Measurements from ENCODE around the gene CBY1. TPM values are rescaled to one million over a fixed set of nuclear protein-coding genes. Genes with fewer than 3 reads are reported as not detected.
"Not testable (repeated sequence)": the region's sequence is repeated elsewhere in the genome, so short reads cannot be mapped to it uniquely, and the experiment has no call there.

CBY1 gene
- total and polyA plus RNA-seq, 4 experiments from 2014 or later: 3.8 to 35.2 (median 20.4) TPM

GRCh38 chr22:38613588-38613987 lies 42.9 kb upstream of the CBY1 start:
- H3K36me3 ChIP-seq (ENCODE audit: insufficient read depth, low read length): no peaks in the 10 kb centered on the region
- DNase-seq: no peak
- H3K4me3 Mint-ChIP-seq: no peak overlapping the region
- H3K4me1 Mint-ChIP-seq: no peaks in the 10 kb centered on the region
- H3K27ac Mint-ChIP-seq: no peak overlapping the region
- ChIA-PET POLR2A (ENCODE audit: partially characterized antibody) (no interaction called here), CTCF (ENCODE audit: partially characterized antibody) (no interaction called here)
- H3K27me3 Mint-ChIP-seq: peaks cover 12 to 16% of the 10 kb centered on the region in 2 donors
- H3K4me3 ChIP-seq (ENCODE audit: low read length in 2 of 2): no peak overlapping the region
- H3K9me3 ChIP-seq (ENCODE audit: control insufficient read depth in 1 of 2, low read length in 2 of 2): peaks cover 0 to 8% of the 10 kb centered on the region in 2 donors
- H3K9me3 Mint-ChIP-seq: peaks cover 2 to 20% (median 10%) of the 10 kb centered on the region in 8 donors
- intact Hi-C loops (cut with micrococcal nuclease): no loop called here
- no peaks in the 10 kb centered on the region for H3K27me3 ChIP-seq (ENCODE audit: insufficient read depth, low read length)
- no peak overlapping the region for H3K27ac ChIP-seq (ENCODE audit: low read depth, low read length)
- H3K36me3 Mint-ChIP-seq: peaks cover 3 to 10% of the 10 kb centered on the region in 2 donors
- no peaks in the 10 kb centered on the region for H3K4me1 ChIP-seq (ENCODE audit: insufficient read depth, low read length)

GRCh38 chr22:38614332-38615063 lies 41.9 kb upstream of the CBY1 start:
- Mint-ChIP-seq H3K9me3 (peaks cover 2 to 23% (median 12%) of the 10 kb centered on the region in 8 donors), H3K27me3 (peaks cover 15 to 20% of the 10 kb centered on the region in 2 donors), H3K4me3 (no peak overlapping the region), H3K36me3 (peaks cover 3 to 11% of the 10 kb centered on the region in 2 donors), H3K4me1 (no peaks in the 10 kb centered on the region), H3K27ac (peak overlapping the region in 1 of 7 donors; percentile 32)
- Histone ChIP-seq H3K9me3 (ENCODE audit: control insufficient read depth in 1 of 2, low read length in 2 of 2) (peaks cover 0 to 9% of the 10 kb centered on the region in 2 donors), H3K4me3 (ENCODE audit: low read length in 2 of 2) (no peak overlapping the region), H3K27me3 (ENCODE audit: insufficient read depth, low read length) (no peaks in the 10 kb centered on the region), H3K4me1 (ENCODE audit: insufficient read depth, low read length) (no peaks in the 10 kb centered on the region), H3K36me3 (ENCODE audit: insufficient read depth, low read length) (no peaks in the 10 kb centered on the region), H3K27ac (ENCODE audit: low read depth, low read length) (no peak overlapping the region)
- ChIA-PET POLR2A (ENCODE audit: partially characterized antibody) (no interaction called here), CTCF (ENCODE audit: partially characterized antibody) (no interaction called here)
- no peak for DNase-seq
- intact Hi-C loops (cut with micrococcal nuclease): no loop called here

- H3K27me3 ChIP-seq (ENCODE audit: insufficient read depth, low read length); H3K4me3 Mint-ChIP-seq; H3K9me3 ChIP-seq (ENCODE audit: control insufficient read depth in 1 of 2, low read length in 2 of 2); CTCF ChIA-PET (ENCODE audit: partially characterized antibody); H3K27ac ChIP-seq (ENCODE audit: low read depth, low read length); DNase-seq; H3K4me1 Mint-ChIP-seq; H3K4me1 ChIP-seq (ENCODE audit: insufficient read depth, low read length); POLR2A ChIA-PET (ENCODE audit: partially characterized antibody); intact Hi-C loops (cut with micrococcal nuclease); H3K4me3 ChIP-seq (ENCODE audit: low read length in 2 of 2); H3K36me3 ChIP-seq (ENCODE audit: insufficient read depth, low read length): not testable (repeated sequence)
- peaks cover 2 to 23% (median 12%) of the 10 kb centered on the region in 8 donors for H3K9me3 Mint-ChIP-seq
- H3K27ac Mint-ChIP-seq: peak overlapping the region in 3 of 7 donors; percentile 8 to 62 (median 59)
- peaks cover 3 to 11% of the 10 kb centered on the region in 2 donors for H3K36me3 Mint-ChIP-seq
- H3K27me3 Mint-ChIP-seq: peaks cover 15 to 22% of the 10 kb centered on the region in 2 donors
Measured at GRCh38 chr22:38615064-38615405, 41.4 kb upstream of the CBY1 start.

GRCh38 chr22:38618258-38618657 lies 38.2 kb upstream of the CBY1 start:
- Mint-ChIP-seq H3K9me3 (peaks cover 2 to 23% (median 12%) of the 10 kb centered on the region in 8 donors), H3K4me3 (no peak overlapping the region), H3K4me1 (no peaks in the 10 kb centered on the region), H3K27ac (no peak overlapping the region), H3K36me3 (peaks cover 3 to 11% of the 10 kb centered on the region in 2 donors), H3K27me3 (peaks cover 15 to 24% of the 10 kb centered on the region in 2 donors)
- peaks cover 0 to 9% of the 10 kb centered on the region in 2 donors for H3K9me3 ChIP-seq (ENCODE audit: control insufficient read depth in 1 of 2, low read length in 2 of 2)
- no peak overlapping the region for H3K27ac ChIP-seq (ENCODE audit: low read depth, low read length)
- ChIA-PET CTCF (ENCODE audit: partially characterized antibody) (no interaction called here), POLR2A (ENCODE audit: partially characterized antibody) (interaction anchor here (0.6 kb wide), 1 partner anchor 774 kb away, joined by 4 read pairs; the partner anchor contains the start of gene ANKRD54)
- H3K36me3 ChIP-seq (ENCODE audit: insufficient read depth, low read length): no peaks in the 10 kb centered on the region
- H3K4me1 ChIP-seq (ENCODE audit: insufficient read depth, low read length): no peaks in the 10 kb centered on the region
- intact Hi-C loops (cut with micrococcal nuclease): no loop called here
- H3K4me3 ChIP-seq (ENCODE audit: low read length in 2 of 2): no peak overlapping the region
- DNase-seq: no peak
- no peaks in the 10 kb centered on the region for H3K27me3 ChIP-seq (ENCODE audit: insufficient read depth, low read length)

- intact Hi-C loops (cut with micrococcal nuclease): no loop called here
- peaks cover 15 to 24% of the 10 kb centered on the region in 2 donors for H3K27me3 Mint-ChIP-seq
- no peak for DNase-seq
- CTCF ChIA-PET (ENCODE audit: partially characterized antibody): no interaction called here
- H3K27ac Mint-ChIP-seq: no peak overlapping the region
- POLR2A ChIA-PET (ENCODE audit: partially characterized antibody): interaction anchor here (0.6 kb wide), 1 partner anchor 775 kb away, joined by 4 read pairs; the partner anchor contains the start of gene ANKRD54
- Histone ChIP-seq H3K27me3 (ENCODE audit: insufficient read depth, low read length) (no peaks in the 10 kb centered on the region), H3K27ac (ENCODE audit: low read depth, low read length) (no peak overlapping the region), H3K36me3 (ENCODE audit: insufficient read depth, low read length) (no peaks in the 10 kb centered on the region), H3K4me3 (ENCODE audit: low read length in 2 of 2) (no peak overlapping the region), H3K9me3 (ENCODE audit: control insufficient read depth in 1 of 2, low read length in 2 of 2) (peaks cover 0 to 9% of the 10 kb centered on the region in 2 donors), H3K4me1 (ENCODE audit: insufficient read depth, low read length) (no peaks in the 10 kb centered on the region)
- peaks cover 3 to 11% of the 10 kb centered on the region in 2 donors for H3K36me3 Mint-ChIP-seq
- no peaks in the 10 kb centered on the region for H3K4me1 Mint-ChIP-seq
- peaks cover 2 to 23% (median 12%) of the 10 kb centered on the region in 8 donors for H3K9me3 Mint-ChIP-seq
- H3K4me3 Mint-ChIP-seq: no peak overlapping the region
Measured at GRCh38 chr22:38618682-38619081, 37.8 kb upstream of the CBY1 start.

- CTCF ChIA-PET (ENCODE audit: partially characterized antibody): no interaction called here
- H3K27me3 ChIP-seq (ENCODE audit: insufficient read depth, low read length): no peaks in the 10 kb centered on the region
- H3K27ac Mint-ChIP-seq: no peak overlapping the region
- no peak for DNase-seq
- POLR2A ChIA-PET (ENCODE audit: partially characterized antibody): no interaction called here
- intact Hi-C loops (cut with micrococcal nuclease): no loop called here
- peaks cover 0 to 3% of the 10 kb centered on the region in 2 donors for H3K9me3 ChIP-seq (ENCODE audit: control insufficient read depth in 1 of 2, low read length in 2 of 2)
- H3K36me3 ChIP-seq (ENCODE audit: insufficient read depth, low read length): no peaks in the 10 kb centered on the region
- peaks cover 0 to 3% of the 10 kb centered on the region in 2 donors for H3K36me3 Mint-ChIP-seq
- H3K4me3 ChIP-seq (ENCODE audit: low read length in 2 of 2): no peak overlapping the region
- H3K4me1 ChIP-seq (ENCODE audit: insufficient read depth, low read length): no peaks in the 10 kb centered on the region
- no peak overlapping the region for H3K4me3 Mint-ChIP-seq
- H3K4me1 Mint-ChIP-seq: no peaks in the 10 kb centered on the region
- H3K27ac ChIP-seq (ENCODE audit: low read depth, low read length): no peak overlapping the region
- peaks cover 1 to 8% (median 3%) of the 10 kb centered on the region in 8 donors for H3K9me3 Mint-ChIP-seq
- H3K27me3 Mint-ChIP-seq: peaks cover 3 to 10% of the 10 kb centered on the region in 2 donors
Measured at GRCh38 chr22:38623351-38623750, 33.1 kb upstream of the CBY1 start.

GRCh38 chr22:38628444-38628843 lies 28.0 kb upstream of the CBY1 start:
- Histone ChIP-seq H3K9me3 (ENCODE audit: control insufficient read depth in 1 of 2, low read length in 2 of 2) (no peaks in the 10 kb centered on the region), H3K4me1 (ENCODE audit: insufficient read depth, low read length) (no peaks in the 10 kb centered on the region), H3K36me3 (ENCODE audit: insufficient read depth, low read length) (no peaks in the 10 kb centered on the region), H3K4me3 (ENCODE audit: low read length in 2 of 2) (no peak overlapping the region), H3K27me3 (ENCODE audit: insufficient read depth, low read length) (no peaks in the 10 kb centered on the region), H3K27ac (ENCODE audit: low read depth, low read length) (no peak overlapping the region)
- Mint-ChIP-seq H3K36me3 (no peaks in the 10 kb centered on the region), H3K27ac (no peak overlapping the region), H3K4me1 (peaks cover 9 to 11% (median 10%) of the 10 kb centered on the region in 4 donors), H3K27me3 (peaks cover 3 to 9% of the 10 kb centered on the region in 2 donors), H3K4me3 (no peak overlapping the region), H3K9me3 (no peaks in the 10 kb centered on the region)
- intact Hi-C loops (cut with micrococcal nuclease): no loop called here
- ChIA-PET POLR2A (ENCODE audit: partially characterized antibody) (no interaction called here), CTCF (ENCODE audit: partially characterized antibody) (no interaction called here)
- no peak for DNase-seq
